Neutrophil (primary cell): ENCODE measurements around the gene MDFIC.

Source experiments
- H3K27ac ChIP-seq: fragments of 200-600 bp; sonication (generic); 2 replicates; pipeline ENCODE4 v1.5.1; 2016; ENCODE audit warnings: mild to moderate bottlenecking, moderate library complexity
- H3K27me3 ChIP-seq: fragments of 200-600 bp; sonication (generic); 2 replicates; pipeline ENCODE4 v1.6.0; 2016; ENCODE audit warnings: mild to moderate bottlenecking
- H3K36me3 ChIP-seq: fragments of 200-600 bp; sonication (generic); 2 replicates; pipeline ENCODE4 v1.5.1; 2017
- H3K4me1 ChIP-seq, 2 experiments: fragments of 200-600 bp in 1 of 2; sonication (generic) in 1 of 2; 1 replicate in 1 of 2; 2 replicates in 1 of 2; pipeline versions ENCODE4 v1.5.1 to v1.6.1; 2013 to 2016; ENCODE audit warnings: low read depth in 1 of 2, low read length in 1 of 2, mild to moderate bottlenecking in 1 of 2, moderate library complexity in 1 of 2; ENCODE audit not compliant: control insufficient read depth in 1 of 2, insufficient read depth in 1 of 2
- H3K4me3 ChIP-seq, 2 experiments: fragments of 200-600 bp in 1 of 2; sonication (generic) in 1 of 2; 1 replicate in 1 of 2; 2 replicates in 1 of 2; pipeline ENCODE4 v1.5.1; 2013 to 2016; ENCODE audit warnings: low read depth in 1 of 2, low read length in 1 of 2, mild to moderate bottlenecking in 1 of 2, moderate library complexity in 1 of 2
- H3K9me3 ChIP-seq: fragments of 200-600 bp; sonication (generic); 2 replicates; pipeline ENCODE4 v1.5.1; 2016
- CTCF ChIP-seq: fragments of 200-600 bp; sonication (generic); IDR thresholded peaks from 2 replicates; pipeline ENCODE4 v1.5.1; 2016; ENCODE audit warnings: antibody characterized with exemption

The MDFIC gene

GRCh38 chr7:114937446-114937845 is 15.6 kb downstream of the MDFIC start:
- TF ChIP-seq CTCF = no peak
- H3K4me1 ChIP-seq = no peaks in the 10 kb centered on the region
- no peaks in the 10 kb centered on the region for H3K36me3 ChIP-seq
- H3K27ac ChIP-seq = no peak overlapping the region
- no peak overlapping the region for H3K4me3 ChIP-seq
- H3K27me3 ChIP-seq = no peaks in the 10 kb centered on the region
- H3K9me3 ChIP-seq = no peaks in the 10 kb centered on the region

GRCh38 chr7:114938785-114939184 is 16.9 kb downstream of the MDFIC start:
- Histone ChIP-seq H3K4me1 (no peaks in the 10 kb centered on the region), H3K27me3 (no peaks in the 10 kb centered on the region), H3K4me3 (no peak overlapping the region), H3K36me3 (no peaks in the 10 kb centered on the region), H3K27ac (no peak overlapping the region), H3K9me3 (no peaks in the 10 kb centered on the region)
- no peak for TF ChIP-seq CTCF

GRCh38 chr7:114939484-114940097 is 17.7 kb downstream of the MDFIC start:
- Histone ChIP-seq H3K36me3 (no peaks in the 10 kb centered on the region), H3K27ac (no peak overlapping the region), H3K9me3 (no peaks in the 10 kb centered on the region), H3K27me3 (no peaks in the 10 kb centered on the region), H3K4me3 (no peak overlapping the region), H3K4me1 (no peaks in the 10 kb centered on the region)
- no peak for TF ChIP-seq CTCF

- no peak overlapping the region for H3K4me3 ChIP-seq
- no peaks in the 10 kb centered on the region for H3K9me3 ChIP-seq
Observed at GRCh38 chr7:114940220-114940619, 18.3 kb downstream of the MDFIC start.

GRCh38 chr7:114941692-114942091 is 19.8 kb downstream of the MDFIC start:
- no peaks in the 10 kb centered on the region for H3K4me1 ChIP-seq
- no peak for TF ChIP-seq CTCF
- H3K27me3 ChIP-seq = no peaks in the 10 kb centered on the region
- no peak overlapping the region for H3K27ac ChIP-seq
- no peak overlapping the region for H3K4me3 ChIP-seq
- H3K9me3 ChIP-seq = no peaks in the 10 kb centered on the region
- H3K36me3 ChIP-seq = no peaks in the 10 kb centered on the region

More at GRCh38 chr7:114940220-114940619, 18.3 kb downstream of the MDFIC start:
- H3K36me3 ChIP-seq = no peaks in the 10 kb centered on the region
- TF ChIP-seq CTCF = no peak
- H3K27me3 ChIP-seq = no peaks in the 10 kb centered on the region
- no peaks in the 10 kb centered on the region for H3K4me1 ChIP-seq
- H3K27ac ChIP-seq = no peak overlapping the region
